SK-N-SH treated with all-trans-retinoic acid at 6 μM for 48 hours (cell line): ENCODE results near the gene SCAPER.

Experiments
- ATAC-seq: fragments of 200-7000 bp; cut with Tn5 transposase; 3 replicates; pipeline ENCODE4 v1.9.1; 2020; ENCODE audit warnings: mild to moderate bottlenecking, moderate library complexity
- ARNTL ChIP-seq: fragments of 450-650 bp; formaldehyde crosslinking; IDR thresholded peaks from 2 replicates; pipeline ENCODE4 v1.5.0; 2020; ENCODE audit warnings: low read depth, mild to moderate bottlenecking, moderate library complexity, borderline replicate concordance
- CREB5 ChIP-seq: fragments of 250-450 bp; sonication (Bioruptor Pico); IDR thresholded peaks from 2 replicates; pipeline ENCODE4 v1.5.1; 2020; ENCODE audit warnings: low read depth, mild to moderate bottlenecking, moderate library complexity
- CSDC2 ChIP-seq: fragments of 250-450 bp; sonication (Bioruptor Pico); IDR thresholded peaks from 2 replicates; pipeline ENCODE4 v1.5.0; 2020; ENCODE audit warnings: mild to moderate bottlenecking, moderate library complexity
- ESRRG ChIP-seq: fragments of 250-450 bp; sonication (Bioruptor Pico); IDR thresholded peaks from 2 replicates; pipeline ENCODE4 v1.6.1; 2021; ENCODE audit warnings: mild to moderate bottlenecking
- GLIS3 ChIP-seq: fragments of 250-450 bp; sonication (Bioruptor Pico); IDR thresholded peaks from 2 replicates; pipeline ENCODE4 v1.5.0; 2020; ENCODE audit warnings: mild to moderate bottlenecking, moderate library complexity
- ISL1 ChIP-seq: fragments of 250-450 bp; sonication (Bioruptor Pico); IDR thresholded peaks from 2 replicates; pipeline ENCODE4 v2.1.2; 2022; ENCODE audit warnings: mild to moderate bottlenecking, moderate library complexity
- OSR1 ChIP-seq: fragments of 250-450 bp; sonication (Bioruptor Pico); IDR thresholded peaks from 2 replicates; pipeline ENCODE4 v1.8.0; 2022; ENCODE audit warnings: moderate library complexity, mild to moderate bottlenecking, inconsistent platforms
- PATZ1 ChIP-seq: fragments of 250-450 bp; sonication (Bioruptor Pico); IDR thresholded peaks from 2 replicates; pipeline ENCODE4 v1.8.0; 2020; ENCODE audit warnings: mild to moderate bottlenecking, moderate library complexity, borderline replicate concordance
- PPARA ChIP-seq: fragments of 250-450 bp; sonication (Bioruptor Pico); IDR thresholded peaks from 2 replicates; pipeline ENCODE4 v1.5.0; 2020; ENCODE audit warnings: mild to moderate bottlenecking, borderline replicate concordance
- RARB ChIP-seq: fragments of 250-450 bp; sonication (Bioruptor Pico); IDR thresholded peaks from 2 replicates; pipeline ENCODE4 v1.8.0; 2021; ENCODE audit warnings: mild to moderate bottlenecking, moderate library complexity
- SNAI2 ChIP-seq: fragments of 250-450 bp; sonication (Bioruptor Pico); IDR thresholded peaks from 2 replicates; pipeline ENCODE4 v1.5.0; 2020; ENCODE audit warnings: mild to moderate bottlenecking, moderate library complexity
- TCF4 ChIP-seq: fragments of 250-450 bp; sonication (Bioruptor Pico); IDR thresholded peaks from 2 replicates; pipeline ENCODE4 v1.8.0; 2021; ENCODE audit warnings: mild to moderate bottlenecking, moderate library complexity, borderline replicate concordance
- TOX ChIP-seq: fragments of 250-450 bp; sonication (Bioruptor Pico); IDR thresholded peaks from 2 replicates; pipeline ENCODE4 v1.8.0; 2021; ENCODE audit warnings: mild to moderate bottlenecking, moderate library complexity, borderline replicate concordance
- TSHZ2 ChIP-seq: fragments of 250-450 bp; sonication (Bioruptor Pico); IDR thresholded peaks from 2 replicates; pipeline ENCODE4 v1.5.0; 2020; ENCODE audit warnings: mild to moderate bottlenecking, moderate library complexity
- ZC3H10 ChIP-seq: fragments of 250-450 bp; sonication (Bioruptor Pico); IDR thresholded peaks from 2 replicates; pipeline ENCODE4 v1.5.1; 2021; ENCODE audit warnings: mild to moderate bottlenecking, moderate library complexity
- ZFP3 ChIP-seq: fragments of 250-450 bp; sonication (Bioruptor Pico); IDR thresholded peaks from 2 replicates; pipeline ENCODE4 v1.5.0; 2020; ENCODE audit warnings: mild to moderate bottlenecking, moderate library complexity
- ZFP30 ChIP-seq: fragments of 450-650 bp; formaldehyde crosslinking; IDR thresholded peaks from 2 replicates; pipeline ENCODE4 v1.5.0; 2022; ENCODE audit warnings: mild to moderate bottlenecking, moderate library complexity
- ZNF565 ChIP-seq: fragments of 450-650 bp; formaldehyde crosslinking; conservative IDR thresholded peaks from 2 replicates; pipeline ENCODE4 v1.5.0; 2020; ENCODE audit warnings: low read depth, mild to moderate bottlenecking, moderate library complexity
- ZNF70 ChIP-seq: fragments of 450-650 bp; formaldehyde crosslinking; IDR thresholded peaks from 2 replicates; pipeline ENCODE4 v1.5.0; 2020; ENCODE audit warnings: mild to moderate bottlenecking, moderate library complexity
- ZNF8 ChIP-seq: fragments of 450-650 bp; formaldehyde crosslinking; IDR thresholded peaks from 2 replicates; pipeline ENCODE4 v1.5.0; 2020; ENCODE audit warnings: mild to moderate bottlenecking, moderate library complexity
- TF ChIP-seq, protein P1 (sequence below): fragments of 250-450 bp; sonication (Bioruptor Pico); IDR thresholded peaks from 2 replicates; pipeline ENCODE4 v1.5.1; 2021; ENCODE audit warnings: mild to moderate bottlenecking, moderate library complexity

SCAPER gene

DNA sequence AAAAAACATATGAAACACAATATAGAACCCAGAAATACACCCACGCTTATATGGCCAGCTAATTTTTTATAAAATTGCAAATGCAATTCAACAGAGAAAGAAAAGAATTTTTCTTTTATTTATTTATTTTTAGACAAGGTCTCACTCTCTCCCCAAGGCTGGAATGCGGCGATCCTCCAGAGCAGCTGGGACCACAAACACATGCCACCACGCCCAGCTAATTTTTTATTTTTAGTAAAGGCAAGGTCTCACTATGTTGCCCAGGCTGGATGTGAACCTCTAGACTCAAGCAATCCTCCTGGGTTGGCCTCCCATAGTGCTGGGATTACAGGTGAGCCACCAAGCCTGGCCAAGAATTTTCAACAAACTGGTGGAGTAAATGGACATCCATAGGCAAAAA is 117.9 kb downstream of the SCAPER start:
- no peak for ATAC-seq
- TF ChIP-seq ARNTL (no peak), PATZ1 (CRISPR knock-in tag) (no peak), ZFP30 (no peak), CSDC2 (CRISPR knock-in tag) (no peak), ZNF8 (CRISPR knock-in tag) (no peak)
- TF ChIP-seq, protein P1, sequence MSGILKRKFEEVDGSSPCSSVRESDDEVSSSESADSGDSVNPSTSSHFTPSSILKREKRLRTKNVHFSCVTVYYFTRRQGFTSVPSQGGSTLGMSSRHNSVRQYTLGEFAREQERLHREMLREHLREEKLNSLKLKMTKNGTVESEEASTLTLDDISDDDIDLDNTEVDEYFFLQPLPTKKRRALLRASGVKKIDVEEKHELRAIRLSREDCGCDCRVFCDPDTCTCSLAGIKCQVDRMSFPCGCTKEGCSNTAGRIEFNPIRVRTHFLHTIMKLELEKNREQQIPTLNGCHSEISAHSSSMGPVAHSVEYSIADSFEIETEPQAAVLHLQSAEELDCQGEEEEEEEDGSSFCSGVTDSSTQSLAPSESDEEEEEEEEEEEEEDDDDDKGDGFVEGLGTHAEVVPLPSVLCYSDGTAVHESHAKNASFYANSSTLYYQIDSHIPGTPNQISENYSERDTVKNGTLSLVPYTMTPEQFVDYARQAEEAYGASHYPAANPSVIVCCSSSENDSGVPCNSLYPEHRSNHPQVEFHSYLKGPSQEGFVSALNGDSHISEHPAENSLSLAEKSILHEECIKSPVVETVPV: no peak

DNA sequence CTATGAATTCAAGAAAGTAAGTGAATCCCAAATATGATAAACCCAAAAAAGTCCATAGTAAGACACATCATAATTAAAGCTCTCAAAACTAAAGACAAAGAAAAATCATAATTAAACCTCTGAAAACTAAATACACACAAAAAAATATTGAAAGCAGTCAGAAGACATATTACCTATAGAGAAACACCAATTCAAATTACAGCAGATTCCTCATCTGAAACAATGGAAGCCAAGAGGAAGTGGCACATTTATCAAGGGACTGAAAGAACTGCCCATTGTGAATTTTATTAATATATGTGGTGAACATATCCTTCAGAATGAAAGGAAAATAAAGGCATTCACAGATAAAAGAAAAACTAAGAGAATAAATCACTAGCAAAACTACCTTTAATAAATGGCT is 128.2 kb downstream of the SCAPER start:
- ATAC-seq: no peak

DNA sequence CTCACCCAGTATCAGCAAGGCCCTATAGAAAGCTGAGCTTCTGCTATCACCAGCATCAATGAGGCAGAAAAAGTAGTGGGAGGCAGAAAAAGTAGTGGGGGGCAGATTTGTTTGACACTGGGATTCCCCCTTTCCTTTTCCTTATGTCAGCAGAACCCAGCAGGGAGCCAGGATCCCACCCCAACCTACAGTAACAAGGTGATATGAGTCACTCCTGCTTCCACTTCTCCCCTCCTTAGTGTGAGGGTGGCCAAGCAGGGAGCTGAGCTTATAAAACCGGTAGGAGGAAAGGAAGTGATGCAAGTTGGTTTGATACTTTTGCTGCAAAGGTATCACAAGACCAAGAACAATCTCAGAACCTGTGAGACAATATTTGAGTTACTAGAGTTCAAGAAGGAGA is 128.7 kb downstream of the SCAPER start:
- TF ChIP-seq ZC3H10 (CRISPR knock-in tag) (no peak), ZFP3 (CRISPR knock-in tag) (no peak), PPARA (CRISPR knock-in tag) (no peak), ZNF565 (CRISPR knock-in tag) (no peak)
- TF ChIP-seq, all 23 proteins: peak for 0
- ATAC-seq: no peak

More for the DNA sequence above, 128.2 kb downstream of the SCAPER start:
- TF ChIP-seq ZNF8 (CRISPR knock-in tag): no peak
- no peak for TF ChIP-seq ZNF70 (CRISPR knock-in tag)
- no peak for TF ChIP-seq RARB
- no peak for TF ChIP-seq ZC3H10 (CRISPR knock-in tag)
- TF ChIP-seq ISL1 (CRISPR knock-in tag): no peak
- TF ChIP-seq ESRRG (CRISPR knock-in tag): no peak
- no peak for TF ChIP-seq CSDC2 (CRISPR knock-in tag)
- no peak for TF ChIP-seq PPARA (CRISPR knock-in tag)

GRCh38 chr15:76773234-76773633 is 131.9 kb downstream of the SCAPER start:
- ATAC-seq: no peak
- TF ChIP-seq PATZ1 (CRISPR knock-in tag): no peak
- TF ChIP-seq ARNTL: no peak
- TF ChIP-seq RARB: no peak
- no peak for TF ChIP-seq SNAI2 (CRISPR knock-in tag)
- no peak for TF ChIP-seq TOX (CRISPR knock-in tag)
- no peak for TF ChIP-seq OSR1 (CRISPR knock-in tag)
- TF ChIP-seq ISL1 (CRISPR knock-in tag): no peak
- TF ChIP-seq, all 23 proteins: peak for 0

GRCh38 chr15:76772776-76773175 is 132.4 kb downstream of the SCAPER start:
- ATAC-seq: no peak
- no peak for TF ChIP-seq GLIS3 (CRISPR knock-in tag)
- TF ChIP-seq PPARA (CRISPR knock-in tag): no peak
- no peak for TF ChIP-seq ZC3H10 (CRISPR knock-in tag)
- TF ChIP-seq ZNF8 (CRISPR knock-in tag): no peak
- no peak for TF ChIP-seq SNAI2 (CRISPR knock-in tag)
- no peak for TF ChIP-seq TCF4 (CRISPR knock-in tag)
- no peak for TF ChIP-seq TOX (CRISPR knock-in tag)
- no peak for TF ChIP-seq TSHZ2 (CRISPR knock-in tag)
- no peak for TF ChIP-seq ZNF70 (CRISPR knock-in tag)
- no peak for TF ChIP-seq CREB5 (CRISPR knock-in tag)
- TF ChIP-seq, protein P1: no peak
- no peak for TF ChIP-seq RARB
- TF ChIP-seq PATZ1 (CRISPR knock-in tag): no peak
- no peak for TF ChIP-seq ZFP30
- TF ChIP-seq CSDC2 (CRISPR knock-in tag): no peak
- TF ChIP-seq, all 23 proteins: peak for 0
